Testis (tissue), 2 donors: ENCODE results near the gene C16orf92.

Experiments used
- POLR2A ChIP-seq: fragments of 450-650 bp; IDR thresholded peaks from one replicate; pipeline ENCODE4 v1.6.1; 2017; ENCODE audit warnings: antibody characterized with exemption, mild to moderate bottlenecking, moderate library complexity
- TF ChIP-seq, protein P1 (sequence below), 3 experiments: fragments of 450-650 bp in 2 of 3; fragments of 200-600 bp in 1 of 3; sonication (generic) in 1 of 3; IDR thresholded peaks; one replicate each; pipeline ENCODE4 v1.5.1; 2016 to 2019; ENCODE audit warnings: antibody characterized with exemption in 3 of 3, mild to moderate bottlenecking in 2 of 3, moderate library complexity in 1 of 3

DNA sequence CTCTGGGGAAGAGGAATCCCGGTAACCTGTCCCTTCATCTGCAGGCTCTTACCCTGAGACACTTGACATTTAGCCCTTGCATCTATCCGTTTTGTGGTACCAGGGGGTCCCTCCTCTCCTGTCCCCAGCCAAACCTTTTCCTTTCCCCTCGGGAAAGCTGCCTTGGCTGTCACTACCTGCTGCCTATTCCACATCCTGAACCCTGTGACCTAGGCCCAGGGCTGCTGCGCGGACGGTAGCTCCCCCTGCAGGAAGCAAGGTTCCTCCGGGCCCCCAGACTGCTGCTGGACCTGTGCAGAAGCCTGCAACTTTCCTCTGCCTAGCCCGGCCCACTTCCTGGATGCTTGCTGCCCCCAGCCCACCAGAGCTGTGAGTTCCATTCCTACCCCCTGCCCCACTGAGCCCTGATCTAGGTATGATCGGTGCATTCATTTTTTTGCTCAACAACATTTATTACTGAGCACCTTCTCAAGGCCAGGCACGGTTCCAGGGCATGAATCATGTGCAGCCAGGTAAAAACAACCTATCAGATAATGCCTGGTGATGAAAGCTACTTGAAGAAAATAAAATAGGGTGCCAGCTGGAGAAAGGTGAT lies 32.1 kb downstream of the C16orf92 start:
- TF ChIP-seq, protein P1, sequence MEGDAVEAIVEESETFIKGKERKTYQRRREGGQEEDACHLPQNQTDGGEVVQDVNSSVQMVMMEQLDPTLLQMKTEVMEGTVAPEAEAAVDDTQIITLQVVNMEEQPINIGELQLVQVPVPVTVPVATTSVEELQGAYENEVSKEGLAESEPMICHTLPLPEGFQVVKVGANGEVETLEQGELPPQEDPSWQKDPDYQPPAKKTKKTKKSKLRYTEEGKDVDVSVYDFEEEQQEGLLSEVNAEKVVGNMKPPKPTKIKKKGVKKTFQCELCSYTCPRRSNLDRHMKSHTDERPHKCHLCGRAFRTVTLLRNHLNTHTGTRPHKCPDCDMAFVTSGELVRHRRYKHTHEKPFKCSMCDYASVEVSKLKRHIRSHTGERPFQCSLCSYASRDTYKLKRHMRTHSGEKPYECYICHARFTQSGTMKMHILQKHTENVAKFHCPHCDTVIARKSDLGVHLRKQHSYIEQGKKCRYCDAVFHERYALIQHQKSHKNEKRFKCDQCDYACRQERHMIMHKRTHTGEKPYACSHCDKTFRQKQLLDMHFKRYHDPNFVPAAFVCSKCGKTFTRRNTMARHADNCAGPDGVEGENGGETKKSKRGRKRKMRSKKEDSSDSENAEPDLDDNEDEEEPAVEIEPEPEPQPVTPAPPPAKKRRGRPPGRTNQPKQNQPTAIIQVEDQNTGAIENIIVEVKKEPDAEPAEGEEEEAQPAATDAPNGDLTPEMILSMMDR (IDR thresholded peaks at IDR 0.05): peak in 1 of 3 experiments; percentile 6
- no peak for TF ChIP-seq POLR2A
